Erythroblast (primary cell): ENCODE data around the gene TMEM161A.

Source experiments
- GATA1 ChIP-seq: IDR thresholded peaks from 2 replicates; pipeline ENCODE4 v1.6.1; 2011; ENCODE audit warnings: low read depth, mild to moderate bottlenecking, control low read depth, low read length, moderate library complexity
- POLR2A ChIP-seq: IDR thresholded peaks from 2 replicates; pipeline ENCODE4 v1.6.1; 2011; ENCODE audit warnings: mild to moderate bottlenecking, low read length

DNA sequence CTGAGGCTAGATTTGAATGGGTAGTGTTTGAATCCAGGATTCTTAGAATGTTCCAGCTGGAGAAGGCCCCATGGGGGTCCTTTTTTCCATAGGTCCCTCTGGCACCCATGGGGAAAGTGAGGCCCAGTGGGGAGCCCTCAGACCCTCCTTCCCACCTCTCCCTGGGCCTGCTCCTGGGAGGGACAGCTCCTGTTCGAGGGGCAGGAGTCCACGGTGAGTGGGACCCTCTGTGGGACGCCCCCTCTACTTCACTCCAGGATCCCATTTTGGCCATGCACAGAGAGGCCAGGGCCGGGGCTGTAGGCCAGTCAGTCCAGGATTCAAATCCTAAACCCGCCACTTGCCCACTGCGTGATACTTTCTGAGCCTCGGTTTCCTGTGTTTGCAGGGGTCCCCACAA, 24.2 kb upstream of the TMEM161A start:
- TF ChIP-seq POLR2A (no peak), GATA1 (no peak)
